Activated CD4-positive, alpha-beta memory T cell treated with anti-CD3 and anti-CD28 coated beads, Interleukin-2, amount 10 ng/mL, durations not matched to agents 7 days and 5 days (primary cell): ENCODE measurements around the gene BBS7. TPM values are rescaled to one million over a fixed set of nuclear protein-coding genes. Genes with fewer than 3 reads are reported as not detected.

ENCODE experiments used
- CTCF ChIA-PET: fragments of 350-600 bp; sonication (Branson Sonifier 250); formaldehyde crosslinking; loops from one replicate; lab custom pipeline; 2021; ENCODE audit warnings: antibody characterized with exemption, inconsistent platforms; lab: Charles Lee
- POLR2A ChIA-PET: fragments of 350-600 bp; sonication (Branson Sonifier 250); formaldehyde crosslinking; loops from one replicate; lab custom pipeline; 2021; ENCODE audit warnings: antibody characterized with exemption; lab: Charles Lee
- DNase-seq: peaks from one replicate; pipeline ENCODE4 v3.0.0-alpha.2; 2020
- H3K27ac Mint-ChIP-seq: one replicate; pipeline ENCODE4 v1.8.0; 2021; ENCODE audit warnings: mild to moderate bottlenecking, mixed read lengths
- H3K27me3 Mint-ChIP-seq: one replicate; pipeline ENCODE4 v1.8.0; 2021; ENCODE audit warnings: mixed read lengths
- H3K36me3 Mint-ChIP-seq: one replicate; pipeline ENCODE4 v1.8.0; 2021; ENCODE audit warnings: low read depth, mixed read lengths
- H3K4me1 Mint-ChIP-seq: one replicate; pipeline ENCODE4 v1.8.0; 2021; ENCODE audit warnings: mixed read lengths
- H3K4me3 Mint-ChIP-seq: one replicate; pipeline ENCODE4 v1.8.0; 2021; ENCODE audit warnings: mild to moderate bottlenecking, mixed read lengths
- H3K9me3 Mint-ChIP-seq: one replicate; pipeline ENCODE4 v1.8.0; 2021; ENCODE audit warnings: mixed read lengths
- total RNA-seq, 2 experiments: library from RNA; stranded (reverse); gene quantifications; one replicate each; pipeline ENCODE4 v1.2.3, GENCODE V29; 2021

BBS7 gene
- total RNA-seq, 2 experiments from 2014 or later = 16.2 to 16.9 TPM

DNA sequence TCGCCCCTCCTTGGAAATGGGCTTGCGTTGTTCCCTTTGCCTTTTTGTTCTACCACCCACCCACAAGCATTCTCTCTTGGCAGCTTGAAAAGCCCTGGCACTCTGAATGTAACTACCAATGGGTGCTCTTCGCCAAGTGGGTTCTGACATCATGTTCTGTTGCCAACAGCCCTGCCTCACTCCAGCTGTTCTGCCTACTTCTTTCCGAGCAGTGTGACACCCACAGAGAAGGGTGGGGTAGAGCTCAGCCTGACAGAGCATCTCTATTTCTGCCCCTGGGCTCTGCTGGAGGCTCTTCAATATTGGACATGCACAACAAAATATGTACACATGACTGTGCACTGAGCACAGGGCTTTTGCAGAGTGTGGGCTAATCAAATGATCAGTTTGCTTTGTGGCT, 84.8 kb downstream of the BBS7 start:
- DNase-seq = no peak
- Mint-ChIP-seq H3K36me3 (no peaks in the 10 kb centered on the region), H3K4me3 (no peak overlapping the region), H3K4me1 (peaks cover 16% of the 10 kb centered on the region), H3K27me3 (peaks cover 35% of the 10 kb centered on the region), H3K27ac (no peak overlapping the region), H3K9me3 (no peaks in the 10 kb centered on the region)
- POLR2A ChIA-PET = no interaction called here
- CTCF ChIA-PET = no interaction called here

DNA sequence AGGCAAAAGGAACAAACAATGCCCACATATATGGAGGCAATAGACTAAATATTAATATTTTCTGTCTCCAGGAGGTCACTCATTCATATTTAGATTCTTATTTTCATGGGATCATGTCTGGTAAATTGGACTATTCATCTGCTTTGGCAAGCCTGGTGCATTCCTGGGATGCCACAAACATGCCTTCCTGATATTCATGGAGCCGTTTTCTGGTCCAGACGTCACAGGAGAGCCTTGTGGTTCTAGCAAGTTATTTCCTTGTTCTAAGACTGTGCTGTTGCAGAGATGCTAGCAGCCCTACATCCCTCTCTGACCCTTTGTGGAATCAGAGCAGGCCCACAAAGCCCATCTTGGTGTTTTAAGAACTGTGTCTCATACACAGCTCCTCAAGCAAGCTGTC, 85.3 kb downstream of the BBS7 start:
- ChIA-PET POLR2A (no interaction called here), CTCF (no interaction called here)
- Mint-ChIP-seq H3K9me3 (no peaks in the 10 kb centered on the region), H3K36me3 (no peaks in the 10 kb centered on the region), H3K27ac (no peak overlapping the region), H3K4me1 (peaks cover 16% of the 10 kb centered on the region), H3K27me3 (peaks cover 37% of the 10 kb centered on the region), H3K4me3 (no peak overlapping the region)
- no peak for DNase-seq

DNA sequence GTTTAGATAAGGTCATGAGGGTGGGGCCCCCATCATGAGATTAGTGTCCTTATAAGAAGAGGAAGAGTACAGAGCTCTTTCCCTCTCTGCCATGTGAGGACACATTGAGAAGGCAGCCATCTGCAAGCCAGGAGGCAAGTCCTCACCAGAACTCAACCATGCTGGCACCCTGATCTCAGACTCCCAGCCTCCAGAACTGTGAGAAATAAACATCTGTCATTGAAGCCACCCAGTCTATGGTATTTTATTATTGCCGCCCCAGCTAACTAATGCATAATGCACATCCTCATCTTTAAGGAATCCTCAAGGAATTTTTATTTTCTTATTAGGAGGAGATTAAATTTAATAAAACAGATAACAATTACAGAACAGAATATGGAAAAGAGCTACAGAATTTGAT, 85.9 kb downstream of the BBS7 start:
- H3K27me3 Mint-ChIP-seq = peaks cover 39% of the 10 kb centered on the region
- H3K4me3 Mint-ChIP-seq = no peak overlapping the region
- H3K4me1 Mint-ChIP-seq = peaks cover 13% of the 10 kb centered on the region
- POLR2A ChIA-PET = no interaction called here
- H3K27ac Mint-ChIP-seq = no peak overlapping the region
- CTCF ChIA-PET = no interaction called here
- H3K36me3 Mint-ChIP-seq = no peaks in the 10 kb centered on the region
- DNase-seq = no peak
- no peaks in the 10 kb centered on the region for H3K9me3 Mint-ChIP-seq

DNA sequence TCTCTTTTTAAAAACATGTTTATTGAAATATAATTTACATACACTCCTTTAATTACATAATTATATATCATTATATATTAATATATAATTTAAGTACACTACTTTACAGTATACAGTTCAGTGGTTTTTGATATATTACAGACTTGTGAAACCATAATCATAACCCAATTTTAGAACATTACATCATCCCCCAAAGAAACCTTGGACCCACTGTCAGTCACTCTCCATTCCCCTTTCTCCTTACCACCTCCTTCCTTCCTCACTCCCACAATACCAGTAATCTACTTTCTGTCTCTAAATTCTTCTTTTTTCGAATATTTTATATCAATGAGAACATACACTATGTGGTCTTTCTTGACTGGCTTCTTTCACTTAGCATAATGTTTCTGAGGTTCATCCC, 87.1 kb downstream of the BBS7 start:
- Mint-ChIP-seq H3K27me3 (peaks cover 37% of the 10 kb centered on the region), H3K4me3 (no peak overlapping the region), H3K9me3 (no peaks in the 10 kb centered on the region), H3K36me3 (no peaks in the 10 kb centered on the region), H3K4me1 (peaks cover 3% of the 10 kb centered on the region), H3K27ac (no peak overlapping the region)
- POLR2A ChIA-PET = no interaction called here
- CTCF ChIA-PET = no interaction called here
- no peak for DNase-seq

DNA sequence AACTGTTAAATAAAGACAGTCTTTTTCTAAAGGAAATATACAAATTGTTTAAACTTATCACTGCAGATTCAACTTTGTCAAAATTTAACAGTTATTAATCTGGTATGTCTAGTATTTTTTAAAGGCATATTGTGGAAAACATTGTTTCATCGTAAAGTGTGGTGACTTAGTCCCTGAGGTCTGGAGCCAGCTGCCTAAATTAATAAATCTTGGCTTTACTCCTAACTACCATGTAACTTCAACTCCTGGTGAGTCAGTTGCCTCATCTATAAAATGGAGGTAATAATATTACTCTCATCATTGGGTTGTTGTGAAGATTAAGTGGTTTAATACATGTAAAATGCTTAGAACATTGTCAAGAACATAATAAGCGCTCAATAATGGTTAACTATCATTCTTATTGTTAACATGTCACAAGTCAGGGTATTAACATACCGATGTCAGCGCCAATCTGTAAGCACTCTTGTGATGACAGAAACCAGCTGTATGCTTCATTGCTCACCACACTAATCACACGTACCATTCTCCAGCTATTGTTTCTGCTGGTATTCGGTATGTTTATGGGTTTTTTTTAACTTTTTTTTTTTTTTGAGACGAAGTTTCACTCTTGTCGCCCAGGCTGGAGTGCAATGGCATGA, 91.2 kb downstream of the BBS7 start:
- ChIA-PET CTCF (no interaction called here), POLR2A (interaction anchor here (1.0 kb wide), 1 partner anchor 15 kb away, joined by 3 read pairs; no protein-coding TSS in a partner anchor)
- H3K27me3 Mint-ChIP-seq = peaks cover 31% of the 10 kb centered on the region
- no peak for DNase-seq
- no peak overlapping the region for H3K27ac Mint-ChIP-seq
- no peak overlapping the region for H3K4me3 Mint-ChIP-seq
- no peaks in the 10 kb centered on the region for H3K36me3 Mint-ChIP-seq
- H3K9me3 Mint-ChIP-seq = no peaks in the 10 kb centered on the region
- peaks cover 1% of the 10 kb centered on the region for H3K4me1 Mint-ChIP-seq

DNA sequence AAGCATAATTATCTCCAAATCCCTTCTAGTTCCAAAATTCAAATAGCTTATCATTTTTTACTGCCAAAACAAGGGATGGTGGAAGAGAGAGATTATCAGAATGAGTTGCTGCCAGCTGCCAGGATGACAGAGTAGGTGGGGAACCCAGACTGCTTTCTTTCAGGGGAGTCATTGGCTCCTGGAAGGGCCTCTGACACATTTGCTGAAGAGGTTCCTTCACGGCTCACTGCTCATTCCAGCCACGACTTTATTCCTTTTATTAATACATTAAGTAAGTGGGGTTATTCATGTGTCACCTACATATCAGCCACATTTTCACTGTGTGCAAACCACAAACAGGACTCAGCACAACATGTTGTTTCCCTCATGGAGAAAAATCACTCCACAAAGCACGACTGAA, 92.6 kb downstream of the BBS7 start:
- H3K36me3 Mint-ChIP-seq = no peaks in the 10 kb centered on the region
- POLR2A ChIA-PET = no interaction called here
- no peak for DNase-seq
- no peak overlapping the region for H3K4me3 Mint-ChIP-seq
- H3K27me3 Mint-ChIP-seq = peaks cover 26% of the 10 kb centered on the region
- peaks cover 1% of the 10 kb centered on the region for H3K4me1 Mint-ChIP-seq
- no peaks in the 10 kb centered on the region for H3K9me3 Mint-ChIP-seq
- no peak overlapping the region for H3K27ac Mint-ChIP-seq
- CTCF ChIA-PET = no interaction called here

DNA sequence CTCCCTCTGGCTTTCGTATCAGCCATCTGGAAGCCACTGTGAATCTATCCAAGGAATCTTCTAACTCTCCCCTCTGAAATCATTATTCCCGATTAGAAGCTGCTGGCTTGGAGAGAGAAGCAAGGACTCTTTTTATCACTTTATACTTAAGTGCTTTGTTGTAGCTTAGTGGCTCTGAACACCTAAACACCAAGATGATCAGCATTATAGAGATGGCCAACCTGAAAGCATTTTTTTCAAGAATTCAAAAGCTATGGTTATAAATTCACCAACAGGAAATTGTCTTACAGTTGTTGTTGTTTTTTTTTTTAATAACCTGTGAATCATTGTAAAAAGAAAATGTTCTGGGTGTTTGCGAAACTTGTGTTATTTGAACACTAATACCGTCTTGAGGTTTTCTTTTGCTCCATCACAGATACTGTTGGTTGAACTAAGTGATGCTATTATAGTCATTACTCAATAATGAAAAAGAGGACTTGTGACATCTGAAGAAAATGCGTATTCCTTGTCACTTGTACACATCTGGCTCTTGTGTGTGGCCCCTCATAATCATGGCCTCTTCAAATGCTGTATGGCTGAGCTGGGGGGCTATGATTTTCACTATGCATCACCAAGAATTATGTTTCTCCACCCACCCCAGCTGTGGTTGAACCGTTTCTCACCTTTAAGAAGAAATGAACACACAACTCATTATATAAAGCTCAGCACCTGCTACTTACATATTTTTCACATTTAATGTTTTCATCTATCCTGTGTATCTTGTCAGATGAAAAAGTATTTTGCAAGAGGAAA, 93.5 kb downstream of the BBS7 start:
- H3K4me1 Mint-ChIP-seq = peaks cover 1% of the 10 kb centered on the region
- H3K36me3 Mint-ChIP-seq = no peaks in the 10 kb centered on the region
- no peak for DNase-seq
- POLR2A ChIA-PET = no interaction called here
- H3K9me3 Mint-ChIP-seq = no peaks in the 10 kb centered on the region
- no peak overlapping the region for H3K4me3 Mint-ChIP-seq
- H3K27ac Mint-ChIP-seq = no peak overlapping the region
- peaks cover 31% of the 10 kb centered on the region for H3K27me3 Mint-ChIP-seq
- CTCF ChIA-PET = no interaction called here

Other genes with a start within 250 kb of the BBS7 start
- gene ANXA5, start 173.5 kb downstream of the BBS7 start, total RNA-seq = 100 to 1,000 TPM; 234 to 235 TPM
- not detected for gene SMIM43, start 105.3 kb downstream of the BBS7 start, total RNA-seq
- gene EXOSC9, start 69.2 kb downstream of the BBS7 start, total RNA-seq = 10 to 100 TPM; 50.5 to 51.0 TPM
- gene CCNA2, start 46.6 kb downstream of the BBS7 start, total RNA-seq = 100 to 1,000 TPM; 104 to 107 TPM
- gene TRPC3, start 81.6 kb upstream of the BBS7 start, total RNA-seq = 1 to 10 TPM in 1 of 2 experiments, under 1 TPM in 1; 0.70 to 1.1 TPM